Activated T-cell treated with anti-CD3 and anti-CD28 coated beads, Interleukin-2, amount 50 U/mL, for 24 hours (primary cell): ENCODE measurements around the gene ADGRG2.

ENCODE experiments used
- DNase-seq: peaks from one replicate; pipeline ENCODE4 v3.0.0-alpha.2; 2020
- H3K27ac Mint-ChIP-seq: 2 replicates; pipeline ENCODE4 v1.8.0; 2020; ENCODE audit warnings: mild to moderate bottlenecking, mixed read lengths
- H3K27me3 Mint-ChIP-seq: 2 replicates; pipeline ENCODE4 v1.8.0; 2020; ENCODE audit warnings: mixed read lengths
- H3K36me3 Mint-ChIP-seq: 2 replicates; pipeline ENCODE4 v1.8.0; 2020; ENCODE audit warnings: low read depth, mixed read lengths
- H3K4me1 Mint-ChIP-seq: 2 replicates; pipeline ENCODE4 v1.8.0; 2020; ENCODE audit warnings: low read depth, mixed read lengths
- H3K4me3 Mint-ChIP-seq: 2 replicates; pipeline ENCODE4 v1.8.0; 2020; ENCODE audit warnings: mild to moderate bottlenecking, moderate library complexity, mixed read lengths
- H3K9me3 Mint-ChIP-seq: 2 replicates; pipeline ENCODE4 v1.8.0; 2020; ENCODE audit warnings: mixed read lengths

Gene ADGRG2

GRCh38 chrX:19121898-19122640 is at the start of gene ADGRG2:
Gene ADGRG2, minus strand, starts transcription at chrX:19122468. Its CDS starts 53,634 bp downstream, at chrX:19068834.
- no peak for DNase-seq
- H3K4me1 Mint-ChIP-seq, result no peaks in the 10 kb centered on the region
- peak within 1 kb of the TSS; percentile 20 for H3K4me3 Mint-ChIP-seq
- peaks cover 64% of the 10 kb centered on the region for H3K27me3 Mint-ChIP-seq
- H3K36me3 Mint-ChIP-seq, result no peaks in the 10 kb centered on the region
- no peaks in the 10 kb centered on the region for H3K9me3 Mint-ChIP-seq
- no peak within 1 kb of the TSS for H3K27ac Mint-ChIP-seq

- H3K9me3 Mint-ChIP-seq, result no peaks in the 10 kb centered on the region
- DNase-seq, result no peak
- peaks cover 18% of the 10 kb centered on the region for H3K27me3 Mint-ChIP-seq
- H3K4me3 Mint-ChIP-seq, result no peak overlapping the region
- H3K27ac Mint-ChIP-seq, result no peak overlapping the region
- no peaks in the 10 kb centered on the region for H3K4me1 Mint-ChIP-seq
- no peaks in the 10 kb centered on the region for H3K36me3 Mint-ChIP-seq
Observed at GRCh38 chrX:19168609-19169008, 46.3 kb upstream of the ADGRG2 start.

- no peaks in the 10 kb centered on the region for H3K4me1 Mint-ChIP-seq
- H3K9me3 Mint-ChIP-seq, result no peaks in the 10 kb centered on the region
- H3K27me3 Mint-ChIP-seq, result peaks cover 41% of the 10 kb centered on the region
- no peak for DNase-seq
- no peaks in the 10 kb centered on the region for H3K36me3 Mint-ChIP-seq
- no peak overlapping the region for H3K4me3 Mint-ChIP-seq
- H3K27ac Mint-ChIP-seq, result no peak overlapping the region
Observed at GRCh38 chrX:19162851-19163250, 40.6 kb upstream of the ADGRG2 start.

- Mint-ChIP-seq H3K9me3 (no peaks in the 10 kb centered on the region), H3K4me3 (no peak overlapping the region), H3K4me1 (no peaks in the 10 kb centered on the region), H3K27me3 (peaks cover 36% of the 10 kb centered on the region), H3K36me3 (no peaks in the 10 kb centered on the region), H3K27ac (no peak overlapping the region)
- DNase-seq, result no peak
Observed at GRCh38 chrX:19156186-19156585, 33.9 kb upstream of the ADGRG2 start.

- H3K4me1 Mint-ChIP-seq, result no peaks in the 10 kb centered on the region
- DNase-seq, result no peak
- H3K27ac Mint-ChIP-seq, result no peak overlapping the region
- H3K27me3 Mint-ChIP-seq, result peaks cover 24% of the 10 kb centered on the region
- H3K4me3 Mint-ChIP-seq, result no peak overlapping the region
- H3K9me3 Mint-ChIP-seq, result no peaks in the 10 kb centered on the region
- no peaks in the 10 kb centered on the region for H3K36me3 Mint-ChIP-seq
Observed at GRCh38 chrX:19152762-19153161, 30.5 kb upstream of the ADGRG2 start.

GRCh38 chrX:19137067-19137466 is 14.8 kb upstream of the ADGRG2 start:
- no peak overlapping the region for H3K27ac Mint-ChIP-seq
- H3K36me3 Mint-ChIP-seq, result no peaks in the 10 kb centered on the region
- H3K4me3 Mint-ChIP-seq, result no peak overlapping the region
- H3K9me3 Mint-ChIP-seq, result no peaks in the 10 kb centered on the region
- peaks cover 44% of the 10 kb centered on the region for H3K27me3 Mint-ChIP-seq
- H3K4me1 Mint-ChIP-seq, result no peaks in the 10 kb centered on the region
- DNase-seq, result no peak

- Mint-ChIP-seq H3K36me3 (no peaks in the 10 kb centered on the region), H3K9me3 (no peaks in the 10 kb centered on the region), H3K27me3 (peaks cover 41% of the 10 kb centered on the region), H3K4me3 (no peak overlapping the region), H3K27ac (no peak overlapping the region), H3K4me1 (no peaks in the 10 kb centered on the region)
- no peak for DNase-seq
Observed at GRCh38 chrX:19133784-19134183, 11.5 kb upstream of the ADGRG2 start.

- no peak for DNase-seq
- peaks cover 41% of the 10 kb centered on the region for H3K27me3 Mint-ChIP-seq
- no peak overlapping the region for H3K27ac Mint-ChIP-seq
- no peaks in the 10 kb centered on the region for H3K36me3 Mint-ChIP-seq
- no peak overlapping the region for H3K4me3 Mint-ChIP-seq
- H3K9me3 Mint-ChIP-seq, result no peaks in the 10 kb centered on the region
- H3K4me1 Mint-ChIP-seq, result no peaks in the 10 kb centered on the region
Observed at GRCh38 chrX:19133231-19133630, 11.0 kb upstream of the ADGRG2 start.

GRCh38 chrX:19130628-19131027 is 8.4 kb upstream of the ADGRG2 start:
- DNase-seq, result no peak
- no peaks in the 10 kb centered on the region for H3K36me3 Mint-ChIP-seq

GRCh38 chrX:19129694-19130093 is 7.4 kb upstream of the ADGRG2 start:
- no peak for DNase-seq
- Mint-ChIP-seq H3K27me3 (peaks cover 51% of the 10 kb centered on the region), H3K36me3 (no peaks in the 10 kb centered on the region), H3K4me1 (no peaks in the 10 kb centered on the region), H3K4me3 (no peak overlapping the region), H3K27ac (no peak overlapping the region), H3K9me3 (no peaks in the 10 kb centered on the region)

More at GRCh38 chrX:19130628-19131027, 8.4 kb upstream of the ADGRG2 start:
- Mint-ChIP-seq H3K9me3 (no peaks in the 10 kb centered on the region), H3K4me1 (no peaks in the 10 kb centered on the region), H3K4me3 (no peak overlapping the region), H3K27ac (no peak overlapping the region), H3K27me3 (peaks cover 46% of the 10 kb centered on the region)

GRCh38 chrX:19127649-19128168 is 5.4 kb upstream of the ADGRG2 start:
- H3K36me3 Mint-ChIP-seq, result no peaks in the 10 kb centered on the region
- no peaks in the 10 kb centered on the region for H3K9me3 Mint-ChIP-seq
- H3K4me1 Mint-ChIP-seq, result no peaks in the 10 kb centered on the region
- H3K27ac Mint-ChIP-seq, result no peak overlapping the region
- H3K4me3 Mint-ChIP-seq, result no peak overlapping the region
- peaks cover 50% of the 10 kb centered on the region for H3K27me3 Mint-ChIP-seq
- DNase-seq, result no peak

GRCh38 chrX:19122641-19123009 is 357 bp upstream of the ADGRG2 start:
- Mint-ChIP-seq H3K36me3 (no peaks in the 10 kb centered on the region), H3K27me3 (peaks cover 67% of the 10 kb centered on the region), H3K4me1 (no peaks in the 10 kb centered on the region), H3K4me3 (no peak overlapping the region), H3K27ac (no peak overlapping the region), H3K9me3 (no peaks in the 10 kb centered on the region)
- no peak for DNase-seq

- no peaks in the 10 kb centered on the region for H3K36me3 Mint-ChIP-seq
- no peaks in the 10 kb centered on the region for H3K9me3 Mint-ChIP-seq
- no peak overlapping the region for H3K27ac Mint-ChIP-seq
- peaks cover 68% of the 10 kb centered on the region for H3K27me3 Mint-ChIP-seq
- no peaks in the 10 kb centered on the region for H3K4me1 Mint-ChIP-seq
- DNase-seq, result no peak
- peak overlapping the region; percentile 20 for H3K4me3 Mint-ChIP-seq
Observed at GRCh38 chrX:19121466-19121865, 802 bp downstream of the ADGRG2 start.

GRCh38 chrX:19110642-19111041 is 11.6 kb downstream of the ADGRG2 start:
- Mint-ChIP-seq H3K27me3 (peaks cover 63% of the 10 kb centered on the region), H3K9me3 (no peaks in the 10 kb centered on the region), H3K36me3 (no peaks in the 10 kb centered on the region), H3K27ac (no peak overlapping the region), H3K4me1 (no peaks in the 10 kb centered on the region), H3K4me3 (no peak overlapping the region)
- no peak for DNase-seq

- no peaks in the 10 kb centered on the region for H3K4me1 Mint-ChIP-seq
- H3K27ac Mint-ChIP-seq, result no peak overlapping the region
- H3K9me3 Mint-ChIP-seq, result no peaks in the 10 kb centered on the region
- no peaks in the 10 kb centered on the region for H3K36me3 Mint-ChIP-seq
- no peak for DNase-seq
- no peak overlapping the region for H3K4me3 Mint-ChIP-seq
- H3K27me3 Mint-ChIP-seq, result peaks cover 61% of the 10 kb centered on the region
Observed at GRCh38 chrX:19107035-19107434, 15.2 kb downstream of the ADGRG2 start.
